Panc1 (cell line): Measurements from ENCODE around the gene ZNF691. TPM values are rescaled to one million over a fixed set of nuclear protein-coding genes. Genes with fewer than 3 reads are reported as not detected.

Experiments used
- ATAC-seq: fragments of 200-7000 bp; cut with Tn5 transposase; 2 replicates; pipeline ENCODE4 v1.9.1; 2020; ENCODE audit warnings: mild to moderate bottlenecking, moderate library complexity
- BruUV-seq: library from RNA; stranded (reverse); fragments of 400-500 nt; replicated peaks from 2 replicates; lab custom pipeline; 2021; lab: Mats Ljungman, UMichigan
- CTCF ChIA-PET: fragments of 300-600 bp; sonication (Branson Sonifier 250); formaldehyde crosslinking; loops from one replicate; lab custom pipeline; 2022; ENCODE audit warnings: antibody characterized with exemption; lab: Charles Lee
- POLR2A ChIA-PET: fragments of 300-600 bp; sonication (Branson Sonifier 250); formaldehyde crosslinking; loops from one replicate; lab custom pipeline; 2022; ENCODE audit warnings: antibody characterized with exemption; lab: Charles Lee
- DNase-seq: peaks from one replicate; pipeline ENCODE4 v3.0.0-alpha.2; 2010; ENCODE audit warnings: low read depth, low spot score
- H3K27ac ChIP-seq: 2 replicates; pipeline ENCODE4 v1.5.1; 2011; ENCODE audit warnings: mild to moderate bottlenecking, low read length, inconsistent platforms
- H3K27me3 ChIP-seq: fragments of 200-500 bp; sonication (Bioruptor generic); 2 replicates; pipeline ENCODE4 v1.6.0; 2014; ENCODE audit warnings: low read length, inconsistent platforms; ENCODE audit not compliant: control insufficient read depth, insufficient read depth
- H3K36me3 ChIP-seq: fragments of 200-500 bp; sonication (Bioruptor generic); 2 replicates; pipeline ENCODE4 v1.5.1; 2014; ENCODE audit warnings: inconsistent platforms, mild to moderate bottlenecking, low read length, moderate library complexity; ENCODE audit not compliant: control insufficient read depth, insufficient read depth
- H3K4me1 ChIP-seq: 2 replicates; pipeline ENCODE4 v1.5.1; 2011; ENCODE audit warnings: inconsistent platforms, mild to moderate bottlenecking, low read length, moderate library complexity; ENCODE audit not compliant: control insufficient read depth, insufficient read depth
- H3K4me3 ChIP-seq, 2 experiments: 2 replicates each; pipeline ENCODE4 v1.5.1; 2011 to 2012; ENCODE audit warnings: low read depth in 2 of 2, low read length in 2 of 2, mild to moderate bottlenecking in 2 of 2, inconsistent platforms in 1 of 2, moderate library complexity in 1 of 2
- H3K9me3 ChIP-seq: fragments of 200-500 bp; sonication (Bioruptor generic); 2 replicates; pipeline ENCODE4 v1.5.1; 2014; ENCODE audit warnings: low read depth, mild to moderate bottlenecking, inconsistent platforms, low read length, moderate library complexity; ENCODE audit not compliant: control insufficient read depth, insufficient read depth
- POLR2AphosphoS5 ChIP-seq: IDR thresholded peaks from 2 replicates; pipeline ENCODE4 v1.6.1; 2012; ENCODE audit warnings: mild to moderate bottlenecking, low read depth, low read length, moderate library complexity
- SIN3A ChIP-seq: IDR thresholded peaks from 2 replicates; pipeline ENCODE4 v1.6.1; 2012; ENCODE audit warnings: low read depth, mild to moderate bottlenecking, low read length, moderate library complexity, borderline replicate concordance; ENCODE audit not compliant: insufficient read depth
- TCF7L2 ChIP-seq: IDR thresholded peaks from 2 replicates; pipeline ENCODE4 v1.6.1; 2011; ENCODE audit warnings: mild to moderate bottlenecking, low read depth, low read length, inconsistent platforms
- in situ Hi-C: cut with HindIII; loops from 2 replicates; pipeline ENCODE4 v1.10.0; 2016; ENCODE audit warnings: low sequenced_read_pairs, low pct_unique_long_range_greater_than_20kb
- intact Hi-C: fragments of 100-400 bp; cut with micrococcal nuclease; formaldehyde crosslinking; loops from one replicate; pipeline ENCODE4 v1.10.0; 2022; ENCODE audit not compliant: unreplicated experiment
- total RNA-seq: library from RNA; stranded (reverse); gene quantifications from one replicate; pipeline ENCODE4 v1.2.1, GENCODE V29; 2021; ENCODE audit not compliant: unreplicated experiment
- TF ChIP-seq, protein P1 (sequence below): fragments of 450-650 bp; IDR thresholded peaks from 2 replicates; pipeline ENCODE4 v1.5.1; 2017; ENCODE audit warnings: mild to moderate bottlenecking
- TF ChIP-seq, protein P2 (sequence below), 2 experiments: IDR thresholded peaks; 2 replicates each; pipeline ENCODE4 v1.6.1; 2011 to 2012; ENCODE audit warnings: low read depth in 2 of 2, control low read depth in 1 of 2, low read length in 1 of 2, mild to moderate bottlenecking in 1 of 2, moderate library complexity in 1 of 2; ENCODE audit not compliant: insufficient read depth in 1 of 2

Gene ZNF691
- total RNA-seq, 1 experiment from 2014 or later = 9.9 TPM

GRCh38 chr1:42820813-42821212 lies 25.6 kb upstream of the ZNF691 start:
- Histone ChIP-seq H3K9me3 (no peaks in the 10 kb centered on the region), H3K27ac (no peak overlapping the region), H3K36me3 (no peaks in the 10 kb centered on the region; the same call in 1 of the 2 replicates), H3K4me3 (no peak overlapping the region), H3K27me3 (no peaks in the 10 kb centered on the region), H3K4me1 (peaks cover 12% of the 10 kb centered on the region)
- in situ Hi-C loops = no loop called here
- TF ChIP-seq, protein P1, sequence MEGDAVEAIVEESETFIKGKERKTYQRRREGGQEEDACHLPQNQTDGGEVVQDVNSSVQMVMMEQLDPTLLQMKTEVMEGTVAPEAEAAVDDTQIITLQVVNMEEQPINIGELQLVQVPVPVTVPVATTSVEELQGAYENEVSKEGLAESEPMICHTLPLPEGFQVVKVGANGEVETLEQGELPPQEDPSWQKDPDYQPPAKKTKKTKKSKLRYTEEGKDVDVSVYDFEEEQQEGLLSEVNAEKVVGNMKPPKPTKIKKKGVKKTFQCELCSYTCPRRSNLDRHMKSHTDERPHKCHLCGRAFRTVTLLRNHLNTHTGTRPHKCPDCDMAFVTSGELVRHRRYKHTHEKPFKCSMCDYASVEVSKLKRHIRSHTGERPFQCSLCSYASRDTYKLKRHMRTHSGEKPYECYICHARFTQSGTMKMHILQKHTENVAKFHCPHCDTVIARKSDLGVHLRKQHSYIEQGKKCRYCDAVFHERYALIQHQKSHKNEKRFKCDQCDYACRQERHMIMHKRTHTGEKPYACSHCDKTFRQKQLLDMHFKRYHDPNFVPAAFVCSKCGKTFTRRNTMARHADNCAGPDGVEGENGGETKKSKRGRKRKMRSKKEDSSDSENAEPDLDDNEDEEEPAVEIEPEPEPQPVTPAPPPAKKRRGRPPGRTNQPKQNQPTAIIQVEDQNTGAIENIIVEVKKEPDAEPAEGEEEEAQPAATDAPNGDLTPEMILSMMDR = no peak
- TF ChIP-seq, protein P2, sequence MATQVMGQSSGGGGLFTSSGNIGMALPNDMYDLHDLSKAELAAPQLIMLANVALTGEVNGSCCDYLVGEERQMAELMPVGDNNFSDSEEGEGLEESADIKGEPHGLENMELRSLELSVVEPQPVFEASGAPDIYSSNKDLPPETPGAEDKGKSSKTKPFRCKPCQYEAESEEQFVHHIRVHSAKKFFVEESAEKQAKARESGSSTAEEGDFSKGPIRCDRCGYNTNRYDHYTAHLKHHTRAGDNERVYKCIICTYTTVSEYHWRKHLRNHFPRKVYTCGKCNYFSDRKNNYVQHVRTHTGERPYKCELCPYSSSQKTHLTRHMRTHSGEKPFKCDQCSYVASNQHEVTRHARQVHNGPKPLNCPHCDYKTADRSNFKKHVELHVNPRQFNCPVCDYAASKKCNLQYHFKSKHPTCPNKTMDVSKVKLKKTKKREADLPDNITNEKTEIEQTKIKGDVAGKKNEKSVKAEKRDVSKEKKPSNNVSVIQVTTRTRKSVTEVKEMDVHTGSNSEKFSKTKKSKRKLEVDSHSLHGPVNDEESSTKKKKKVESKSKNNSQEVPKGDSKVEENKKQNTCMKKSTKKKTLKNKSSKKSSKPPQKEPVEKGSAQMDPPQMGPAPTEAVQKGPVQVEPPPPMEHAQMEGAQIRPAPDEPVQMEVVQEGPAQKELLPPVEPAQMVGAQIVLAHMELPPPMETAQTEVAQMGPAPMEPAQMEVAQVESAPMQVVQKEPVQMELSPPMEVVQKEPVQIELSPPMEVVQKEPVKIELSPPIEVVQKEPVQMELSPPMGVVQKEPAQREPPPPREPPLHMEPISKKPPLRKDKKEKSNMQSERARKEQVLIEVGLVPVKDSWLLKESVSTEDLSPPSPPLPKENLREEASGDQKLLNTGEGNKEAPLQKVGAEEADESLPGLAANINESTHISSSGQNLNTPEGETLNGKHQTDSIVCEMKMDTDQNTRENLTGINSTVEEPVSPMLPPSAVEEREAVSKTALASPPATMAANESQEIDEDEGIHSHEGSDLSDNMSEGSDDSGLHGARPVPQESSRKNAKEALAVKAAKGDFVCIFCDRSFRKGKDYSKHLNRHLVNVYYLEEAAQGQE (IDR thresholded peaks at IDR 0.05; ENCODE audit: insufficient read depth in 1 of 2, low read depth in 2 of 2, low read length in 1 of 2) = no peak
- TF ChIP-seq SIN3A (no peak), TCF7L2 (no peak), POLR2AphosphoS5 (no peak)
- intact Hi-C loops = no loop called here
- ChIA-PET POLR2A (interaction anchor here (0.6 to 0.7 kb wide), 2 partner anchors 109 to 233 kb away, joined by 3 to 9 read pairs; no protein-coding TSS in a partner anchor), CTCF (no interaction called here)
- ATAC-seq (no peak), DNase-seq (no peak)
- BruUV-seq = no TSS peak

DNA sequence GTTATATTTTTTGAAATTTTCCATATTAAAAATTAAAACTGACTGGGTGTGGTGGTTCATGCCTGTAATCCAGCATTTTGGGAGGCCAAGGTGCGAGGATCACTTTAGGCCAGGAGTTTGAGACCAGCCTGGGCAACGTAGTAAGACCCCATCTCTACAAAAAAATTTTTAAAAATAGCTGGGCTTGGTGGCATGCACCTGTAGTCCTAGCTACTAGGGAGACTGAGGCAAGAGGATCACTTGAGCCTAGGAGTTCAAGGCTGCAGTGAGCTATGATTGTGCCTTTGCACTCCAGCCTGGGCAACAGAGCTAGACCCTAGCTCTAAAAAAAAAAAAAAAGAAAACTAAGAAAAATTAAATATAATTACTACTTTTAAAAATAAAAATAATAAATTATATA lies 24.7 kb upstream of the ZNF691 start:
- in situ Hi-C loops (no loop called here), intact Hi-C loops (no loop called here)
- no peaks in the 10 kb centered on the region for H3K36me3 ChIP-seq
- no peaks in the 10 kb centered on the region for H3K9me3 ChIP-seq
- POLR2A ChIA-PET = no interaction called here
- peaks cover 5% of the 10 kb centered on the region for H3K4me1 ChIP-seq
- no peak overlapping the region for H3K4me3 ChIP-seq
- TF ChIP-seq SIN3A = no peak
- TF ChIP-seq, protein P2 (IDR thresholded peaks at IDR 0.05; ENCODE audit: insufficient read depth in 1 of 2, low read depth in 2 of 2, low read length in 1 of 2) = no peak
- ATAC-seq (no peak), DNase-seq (no peak)
- CTCF ChIA-PET = no interaction called here
- H3K27me3 ChIP-seq = no peaks in the 10 kb centered on the region
- H3K27ac ChIP-seq = no peak overlapping the region
- BruUV-seq = no TSS peak
